Endothelial cell of umbilical vein (primary cell): ENCODE results near the gene CLEC2L.

Experiments
- CTCF ChIP-seq, 2 donors: IDR thresholded peaks; 1 replicate in 1 of 2; 2 replicates in 1 of 2; pipeline ENCODE4 v1.5.1; 2011; ENCODE audit warnings: low read length in 2 of 2, mild to moderate bottlenecking in 2 of 2, moderate library complexity in 2 of 2, control low read depth in 1 of 2, inconsistent platforms in 1 of 2, low read depth in 1 of 2; ENCODE audit not compliant: insufficient read depth in 1 of 2; ENCODE audit errors: extremely low read depth in 1 of 2
- FOS ChIP-seq: IDR thresholded peaks from 2 replicates; pipeline ENCODE4 v1.6.1; 2011; ENCODE audit warnings: mild to moderate bottlenecking, low read length, moderate library complexity, borderline replicate concordance; ENCODE audit not compliant: insufficient read depth
- JUN ChIP-seq: IDR thresholded peaks from 2 replicates; pipeline ENCODE4 v1.6.1; 2011; ENCODE audit warnings: borderline replicate concordance, low read depth; ENCODE audit not compliant: insufficient read length, insufficient read depth
- POLR2A ChIP-seq: IDR thresholded peaks from 2 replicates; pipeline ENCODE4 v1.6.1; 2012; ENCODE audit warnings: low read depth, mild to moderate bottlenecking, control low read depth, low read length

- TF ChIP-seq FOS (no peak), POLR2A (no peak), CTCF (IDR thresholded peaks at IDR 0.05; ENCODE audit: extremely low read depth in 1 of 2, insufficient read depth in 1 of 2, low read depth in 1 of 2, low read length in 2 of 2) (no peak), JUN (no peak)
Observed at GRCh38 chr7:139525239-139525638, 1.8 kb downstream of the CLEC2L start.
